GM12874 (cell line): ENCODE data around the gene FCHSD1.

Experiments used
- TF ChIP-seq, protein P1 (sequence below): IDR thresholded peaks from 2 replicates; pipeline ENCODE4 v1.5.1; 2011; ENCODE audit warnings: low read depth, mild to moderate bottlenecking, control low read depth, low read length, moderate library complexity; ENCODE audit not compliant: insufficient read depth

The FCHSD1 gene

DNA sequence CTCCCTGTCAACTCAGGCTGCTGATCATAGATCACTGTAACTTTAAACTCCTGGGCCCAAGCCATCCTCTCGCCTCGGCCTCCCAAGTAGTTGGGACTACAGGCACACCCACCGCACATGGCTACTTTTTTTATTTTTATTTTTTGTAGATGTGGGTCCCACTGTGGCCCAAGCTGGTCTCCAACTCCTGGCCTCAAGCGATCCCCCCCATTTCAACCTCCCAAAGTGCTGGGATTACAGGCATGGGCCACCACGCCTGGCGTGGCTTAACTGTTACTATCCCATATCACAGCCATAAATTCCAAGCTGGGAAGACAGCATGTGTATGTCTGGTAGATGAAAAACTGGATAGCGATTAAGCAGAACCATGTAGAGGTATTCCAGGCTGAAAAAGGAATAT lies 15.6 kb downstream of the FCHSD1 start:
- TF ChIP-seq, protein P1, sequence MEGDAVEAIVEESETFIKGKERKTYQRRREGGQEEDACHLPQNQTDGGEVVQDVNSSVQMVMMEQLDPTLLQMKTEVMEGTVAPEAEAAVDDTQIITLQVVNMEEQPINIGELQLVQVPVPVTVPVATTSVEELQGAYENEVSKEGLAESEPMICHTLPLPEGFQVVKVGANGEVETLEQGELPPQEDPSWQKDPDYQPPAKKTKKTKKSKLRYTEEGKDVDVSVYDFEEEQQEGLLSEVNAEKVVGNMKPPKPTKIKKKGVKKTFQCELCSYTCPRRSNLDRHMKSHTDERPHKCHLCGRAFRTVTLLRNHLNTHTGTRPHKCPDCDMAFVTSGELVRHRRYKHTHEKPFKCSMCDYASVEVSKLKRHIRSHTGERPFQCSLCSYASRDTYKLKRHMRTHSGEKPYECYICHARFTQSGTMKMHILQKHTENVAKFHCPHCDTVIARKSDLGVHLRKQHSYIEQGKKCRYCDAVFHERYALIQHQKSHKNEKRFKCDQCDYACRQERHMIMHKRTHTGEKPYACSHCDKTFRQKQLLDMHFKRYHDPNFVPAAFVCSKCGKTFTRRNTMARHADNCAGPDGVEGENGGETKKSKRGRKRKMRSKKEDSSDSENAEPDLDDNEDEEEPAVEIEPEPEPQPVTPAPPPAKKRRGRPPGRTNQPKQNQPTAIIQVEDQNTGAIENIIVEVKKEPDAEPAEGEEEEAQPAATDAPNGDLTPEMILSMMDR, result no peak

DNA sequence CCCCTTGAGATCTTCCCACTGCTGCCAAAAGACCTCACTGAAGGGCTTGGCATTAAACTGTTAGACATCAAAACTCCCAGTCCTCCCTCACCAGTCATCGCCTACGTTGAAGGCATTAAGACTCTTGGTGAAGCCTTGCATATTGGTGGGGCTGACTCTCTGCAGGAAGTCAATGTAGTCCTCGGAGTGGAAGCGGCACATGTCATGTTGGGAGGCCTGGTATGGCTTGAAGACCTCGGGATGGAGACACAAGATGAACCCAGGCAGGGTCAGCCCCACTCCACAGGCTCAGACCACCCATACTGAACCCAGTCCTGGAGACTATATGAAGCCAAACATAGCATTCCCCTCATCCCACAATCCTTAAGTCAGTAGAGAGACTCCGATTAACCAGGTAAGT lies 16.5 kb downstream of the FCHSD1 start:
- TF ChIP-seq, protein P1, result no peak

DNA sequence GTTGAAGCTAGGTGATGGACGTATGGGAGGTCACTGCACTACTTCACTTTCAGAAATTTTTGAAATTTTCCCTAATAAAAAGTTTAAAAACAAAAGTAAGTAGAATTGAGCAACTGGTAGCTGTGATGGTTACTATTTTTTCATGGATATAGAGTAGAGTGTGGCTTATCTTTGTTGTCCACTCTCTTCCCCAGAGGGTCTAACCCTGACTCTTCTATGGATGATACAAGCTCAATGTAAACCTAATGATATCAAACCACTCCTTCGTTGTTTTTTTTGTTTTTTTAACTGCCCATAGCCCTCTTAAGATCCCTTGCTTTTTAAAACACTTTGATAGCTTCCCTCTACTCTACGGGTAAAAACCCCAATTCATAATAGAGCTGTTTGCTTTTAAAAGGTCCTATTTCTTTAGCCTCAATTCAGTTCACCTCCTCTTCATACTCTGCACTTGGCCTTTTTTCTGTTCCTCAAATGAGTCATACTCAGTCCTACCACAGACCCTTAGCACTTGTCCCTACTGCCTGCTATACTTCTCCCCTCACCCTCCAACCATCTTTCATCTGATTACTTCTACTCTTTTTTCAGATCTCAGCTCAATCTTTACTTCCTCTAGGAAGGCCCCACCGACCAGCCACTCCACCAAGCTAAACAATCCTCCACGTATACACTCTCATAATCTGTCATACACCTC lies 17.2 kb downstream of the FCHSD1 start:
- TF ChIP-seq, protein P1, result no peak

DNA sequence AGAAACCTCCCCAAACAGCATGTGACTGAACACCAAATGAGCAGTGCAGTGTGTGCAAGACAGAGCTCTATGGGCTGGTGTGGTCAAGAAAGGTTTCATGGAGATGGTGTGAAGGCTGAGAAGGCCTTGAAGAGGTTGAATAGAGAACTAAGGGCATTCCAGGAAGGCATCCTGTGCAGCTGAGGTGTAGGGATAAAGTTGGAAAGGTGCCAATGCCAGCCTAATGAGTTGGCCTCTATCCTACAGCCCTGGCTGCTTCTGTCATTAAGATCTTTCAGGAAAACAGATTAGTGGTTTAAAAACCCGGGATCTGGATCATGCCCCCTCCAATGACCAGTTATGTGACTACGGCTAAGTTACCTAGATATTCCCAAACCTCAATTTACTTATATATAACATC lies 18.6 kb downstream of the FCHSD1 start:
- TF ChIP-seq, protein P1, result no peak

DNA sequence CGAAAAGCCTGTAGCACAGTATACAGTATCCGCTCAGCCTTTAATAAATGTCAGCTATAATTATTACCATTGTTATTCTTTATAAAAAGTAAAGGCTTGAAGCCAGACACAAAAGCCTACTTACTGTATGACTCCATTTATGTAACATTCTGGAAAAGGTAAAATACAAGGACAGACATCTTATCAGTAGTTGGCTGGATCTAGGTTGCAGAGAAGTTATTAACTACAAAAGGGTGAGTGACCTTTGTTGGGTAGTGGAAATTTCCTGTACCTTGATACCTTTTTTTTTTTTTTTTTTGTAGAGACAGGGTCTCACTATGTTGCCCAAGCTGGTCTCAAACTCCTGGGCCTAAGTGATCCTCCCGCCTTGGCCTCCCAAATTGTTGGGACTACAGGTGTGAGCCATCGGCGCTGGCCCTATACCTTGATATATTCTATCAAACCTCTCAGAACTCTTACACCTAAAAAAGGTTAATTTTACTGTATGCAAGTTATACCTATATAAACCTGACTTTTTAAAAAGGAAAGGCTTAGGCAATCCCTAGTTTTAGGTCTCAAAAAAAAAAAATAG lies 20.6 kb downstream of the FCHSD1 start:
- TF ChIP-seq, protein P1, result no peak

DNA sequence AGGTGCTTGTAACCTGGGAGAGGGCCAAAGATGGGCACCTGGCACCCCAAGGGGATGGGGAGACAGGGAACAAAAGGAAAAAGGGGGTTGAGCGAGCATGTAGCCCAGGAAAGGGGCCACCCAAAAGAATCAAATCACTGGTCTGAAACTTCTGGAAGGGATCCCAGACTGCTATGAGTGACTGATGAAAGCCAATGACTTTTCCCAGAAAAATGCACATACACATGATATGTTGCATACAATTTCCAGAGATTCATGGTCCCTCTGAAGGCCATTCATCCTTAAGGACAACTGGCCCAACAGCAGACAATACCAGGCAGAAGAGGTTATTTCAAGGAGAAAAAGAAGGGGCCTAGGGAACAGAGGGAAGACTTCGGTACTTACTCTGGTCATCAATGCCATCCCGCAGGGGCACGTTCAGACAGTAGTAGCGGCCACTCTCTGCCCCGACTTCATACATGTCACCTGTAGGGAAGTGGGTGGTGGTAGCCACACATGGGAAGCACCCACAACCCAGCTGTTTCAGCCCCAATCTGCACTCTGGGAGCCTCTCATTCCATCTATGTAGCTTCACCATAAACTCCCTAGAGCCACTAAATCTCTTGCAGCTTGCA lies 22.9 kb downstream of the FCHSD1 start:
- TF ChIP-seq, protein P1, result no peak

DNA sequence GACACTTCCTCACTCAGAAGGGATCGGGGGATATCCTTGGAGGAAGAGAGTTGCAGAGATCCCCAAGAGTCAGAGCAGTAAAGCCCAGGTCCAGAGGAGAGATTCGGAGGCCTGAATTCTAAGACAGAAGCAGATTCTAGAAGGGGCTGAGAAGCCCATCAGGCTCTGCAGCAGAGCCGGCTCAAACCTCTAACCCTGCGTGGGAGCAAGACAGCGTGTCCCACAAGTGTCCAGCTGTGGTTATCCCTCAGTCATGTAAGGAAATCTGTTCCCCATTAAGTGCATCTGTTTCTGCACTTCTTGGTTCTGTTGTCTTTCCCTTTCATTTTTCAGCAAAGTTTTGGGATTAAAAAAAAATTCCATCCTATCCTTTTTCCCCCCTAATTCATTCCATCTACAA lies 27.6 kb downstream of the FCHSD1 start:
- TF ChIP-seq, protein P1, result no peak
